HG03439 (cell line): ENCODE measurements around the gene CDON.

ENCODE experiments used
- ATAC-seq: cut with Tn5 transposase; IDR thresholded peaks from one replicate; pipeline ENCODE4 v1.9.1; 2021; ENCODE audit warnings: mild to moderate bottlenecking, moderate library complexity; ENCODE audit not compliant: unreplicated experiment

The CDON gene

DNA sequence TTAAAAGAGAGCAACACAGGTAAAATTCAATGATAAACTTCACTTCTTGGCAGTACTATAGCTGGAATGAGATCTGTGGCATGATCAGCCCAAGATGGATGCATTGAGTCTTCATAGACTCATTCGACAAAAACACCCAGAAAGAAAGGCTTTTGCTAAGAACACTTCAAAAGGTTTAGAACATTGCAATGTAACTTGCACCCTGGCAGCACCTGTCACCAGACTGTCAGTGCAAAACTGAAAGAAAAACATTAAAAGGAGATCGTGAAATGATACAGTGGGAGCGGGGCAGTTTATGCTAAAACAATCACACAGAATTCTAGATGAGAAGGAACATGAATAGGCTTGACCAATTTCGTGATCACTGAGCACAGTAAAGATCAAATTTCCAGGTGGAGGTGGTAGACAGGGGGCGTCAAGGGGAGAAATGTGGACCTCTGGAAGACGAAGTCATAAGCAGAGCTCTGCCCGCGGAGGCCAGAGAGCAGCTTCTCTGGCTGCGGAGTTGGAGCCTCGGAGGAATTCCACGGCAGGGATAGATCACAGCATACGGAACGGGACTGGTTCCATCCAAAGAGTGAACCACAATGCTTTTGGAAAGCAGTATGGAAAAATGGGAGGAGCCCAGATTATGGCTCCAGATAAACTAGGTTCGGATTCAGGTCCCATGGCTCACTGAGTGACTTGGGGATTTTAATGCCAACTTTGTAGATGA is 104.9 kb downstream of the CDON start:
- ATAC-seq = no peak

DNA sequence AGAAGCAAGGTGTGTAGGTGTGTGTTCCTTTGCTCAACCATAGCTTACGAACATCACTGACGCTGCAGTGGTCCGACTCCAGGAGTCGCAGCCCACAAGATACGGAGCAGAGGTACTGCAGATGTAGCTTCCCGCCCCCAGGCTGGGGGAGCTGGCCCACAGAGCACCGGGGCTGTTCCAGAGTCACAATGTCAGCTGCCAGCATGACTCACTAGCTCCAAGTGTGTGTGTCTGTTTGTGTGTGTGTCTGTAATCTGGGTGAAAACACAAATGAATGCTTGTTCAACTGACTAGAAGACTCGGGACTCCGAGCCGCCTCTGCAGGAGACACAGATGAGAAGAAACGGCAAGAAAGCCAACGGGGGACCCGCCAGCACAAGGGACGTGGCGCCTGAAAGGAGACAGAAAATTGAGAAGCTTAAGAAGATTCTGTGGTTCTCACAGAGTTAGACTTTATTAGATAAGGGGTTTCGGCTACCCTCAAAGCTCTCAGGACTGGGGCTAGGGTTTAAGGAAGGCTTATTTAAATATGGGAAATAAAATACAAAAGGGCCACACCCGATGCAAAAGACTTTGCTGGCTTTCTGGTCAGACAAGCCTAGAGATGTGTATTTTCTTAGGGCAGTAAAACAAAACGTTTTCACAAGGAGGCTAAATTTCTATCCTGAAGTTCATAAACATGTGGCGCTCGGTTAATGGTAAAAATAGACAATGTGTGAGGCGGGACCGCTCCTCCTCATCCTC is 106.1 kb downstream of the CDON start:
- ATAC-seq = no peak

DNA sequence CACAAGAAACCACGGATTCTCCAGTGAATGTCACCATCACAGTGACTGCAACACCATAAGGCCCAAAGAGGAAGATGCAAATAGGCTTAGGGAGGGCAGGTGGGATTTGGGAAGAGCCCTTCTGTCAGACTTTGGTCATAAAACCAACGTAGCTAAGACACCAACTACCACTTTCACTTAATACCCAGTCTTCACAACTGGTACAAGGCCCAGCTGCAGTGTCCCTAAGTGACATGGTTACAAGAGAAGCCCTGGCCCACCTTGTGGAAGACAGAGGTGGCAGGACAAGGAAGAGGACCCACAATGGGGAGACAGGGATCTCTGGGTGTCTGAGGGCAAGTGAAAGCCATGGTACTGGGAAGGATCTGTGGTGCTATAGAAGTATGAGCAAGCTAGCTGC is 106.8 kb downstream of the CDON start:
- no peak for ATAC-seq

DNA sequence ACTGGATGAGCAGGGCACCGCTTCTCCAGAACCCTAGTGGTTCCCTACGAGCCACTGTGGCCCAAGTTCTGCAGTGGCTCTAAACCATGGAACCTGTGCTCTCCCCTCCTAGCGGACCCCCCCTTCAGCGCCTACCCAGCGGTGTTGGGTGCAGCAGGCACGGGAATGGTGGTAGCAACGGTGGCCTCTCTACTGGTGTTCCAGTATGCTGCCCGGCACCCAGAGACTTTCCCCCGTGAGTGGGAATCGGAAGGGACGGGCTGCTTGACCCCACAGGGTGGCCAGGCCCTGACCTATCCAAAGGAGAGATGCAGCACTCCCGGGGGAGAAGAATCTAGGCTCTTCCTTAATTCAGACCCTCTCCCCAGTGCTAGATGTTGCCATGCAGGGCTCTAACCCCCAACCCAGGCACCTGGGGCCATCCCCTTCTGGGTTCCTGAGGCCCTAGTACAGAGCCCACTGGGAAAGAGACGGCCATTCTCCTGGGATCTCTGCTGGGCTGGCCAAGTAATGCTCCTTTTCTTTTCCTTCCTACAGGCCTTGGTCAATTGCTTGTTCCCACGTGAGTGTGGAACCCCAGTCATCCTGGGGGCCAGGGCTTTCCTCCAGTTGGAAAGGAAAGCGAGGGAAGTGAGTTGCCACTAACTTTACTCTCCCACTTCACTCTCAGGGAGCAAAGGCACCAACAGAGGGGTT is 107.6 kb downstream of the CDON start:
- no peak for ATAC-seq

DNA sequence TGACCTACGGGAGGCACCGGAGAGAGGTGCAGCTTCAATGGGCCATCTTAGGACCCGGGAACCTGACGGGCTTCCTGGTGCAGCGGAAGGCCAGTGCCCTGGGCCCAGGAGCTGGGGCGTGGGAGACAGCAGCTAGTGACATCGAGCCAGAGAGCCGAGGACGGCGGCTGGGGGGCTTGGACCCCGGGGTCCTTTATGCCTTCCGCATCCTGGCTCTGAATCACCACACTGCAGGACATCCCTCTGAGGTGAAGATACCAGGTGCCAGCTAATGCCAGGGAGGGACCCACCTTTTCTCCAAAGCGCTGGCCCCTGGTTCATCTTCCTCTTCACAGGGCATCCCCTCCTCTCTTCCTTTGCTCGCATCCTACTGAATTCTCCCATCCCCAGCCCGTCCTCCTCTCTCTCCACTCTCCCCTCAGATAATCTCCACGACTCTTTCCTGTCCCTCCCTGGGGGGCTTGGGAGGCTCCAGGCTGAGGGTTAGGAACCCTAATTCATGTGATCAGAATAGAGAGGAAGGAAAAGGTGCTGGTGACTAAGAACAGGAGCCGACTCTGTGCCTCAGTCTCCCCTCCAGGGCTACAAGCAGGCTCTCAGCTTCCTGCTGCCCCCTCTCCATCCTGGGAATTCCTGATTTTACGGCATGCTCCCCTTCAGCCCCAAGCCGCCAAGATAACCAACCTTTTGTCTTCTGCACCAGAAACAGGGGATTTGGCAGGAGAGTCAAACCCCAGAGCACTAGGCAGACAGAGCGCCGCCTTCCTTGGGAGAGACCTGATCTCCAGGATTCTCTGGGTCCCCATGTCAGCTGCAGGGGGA is 108.3 kb downstream of the CDON start:
- no peak for ATAC-seq

DNA sequence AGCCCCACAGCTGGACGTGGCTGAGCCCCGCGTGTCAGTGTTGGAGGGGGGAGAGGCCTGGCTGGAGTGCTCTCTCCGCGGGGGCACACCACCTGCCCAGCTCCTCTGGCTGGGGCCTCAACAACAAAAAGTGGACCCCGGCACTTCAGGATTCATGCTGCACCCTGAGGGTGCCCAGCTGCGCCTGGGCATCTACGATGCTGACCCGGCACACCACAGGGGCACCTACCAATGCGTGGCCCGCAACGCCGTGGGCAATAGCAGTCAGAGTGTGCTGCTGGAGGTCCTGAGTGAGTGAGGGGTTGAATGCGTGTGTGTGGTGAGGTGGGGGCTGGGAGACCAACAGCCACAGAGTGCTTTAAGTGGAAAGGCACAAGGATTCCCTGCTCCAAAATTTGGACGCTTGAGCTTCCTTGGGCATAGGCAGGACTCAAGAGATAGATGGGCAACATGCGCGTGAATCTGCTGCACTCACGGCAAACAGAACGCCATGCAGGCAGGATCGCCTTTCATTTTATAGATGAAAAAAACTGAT is 109.2 kb downstream of the CDON start:
- no peak for ATAC-seq

DNA sequence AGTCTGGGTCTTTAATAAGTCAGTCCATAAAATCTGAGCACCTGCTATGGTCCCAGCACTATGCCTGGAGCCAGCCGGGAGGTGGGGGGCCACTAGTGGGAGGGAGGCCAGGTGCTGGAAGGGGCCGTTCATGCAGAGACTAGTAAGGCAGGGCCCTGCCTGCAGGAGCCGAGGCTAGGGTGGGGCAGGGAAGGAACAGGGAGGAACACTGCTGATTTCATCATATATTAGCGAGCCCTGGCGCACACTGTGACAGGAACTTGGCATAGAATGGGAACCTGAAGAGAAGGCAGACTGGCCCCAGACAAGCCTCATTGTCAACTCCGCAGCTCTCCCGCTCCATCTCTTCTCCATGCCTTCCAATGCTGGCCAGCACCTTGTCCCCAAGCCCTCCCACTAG is 109.7 kb downstream of the CDON start:
- no peak for ATAC-seq

DNA sequence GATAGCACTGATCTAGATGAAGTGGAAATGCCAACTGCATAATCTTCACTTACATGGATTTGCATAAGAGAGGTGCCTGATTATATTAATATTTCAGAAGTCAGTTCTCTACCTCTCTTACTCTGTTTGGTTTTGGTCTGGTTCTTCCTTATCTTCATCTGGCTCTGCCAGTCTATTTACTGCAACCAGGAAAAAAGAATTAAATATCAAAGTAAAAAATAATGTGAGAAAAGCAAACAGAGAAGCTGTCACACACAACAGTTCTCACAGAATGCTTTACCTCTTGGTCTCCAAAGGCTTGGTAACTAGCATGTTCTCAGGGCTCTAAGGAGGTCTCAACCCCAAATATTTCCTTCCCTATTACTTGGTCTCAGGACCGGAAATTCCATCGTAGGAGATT is 110.1 kb downstream of the CDON start:
- ATAC-seq = no peak

DNA sequence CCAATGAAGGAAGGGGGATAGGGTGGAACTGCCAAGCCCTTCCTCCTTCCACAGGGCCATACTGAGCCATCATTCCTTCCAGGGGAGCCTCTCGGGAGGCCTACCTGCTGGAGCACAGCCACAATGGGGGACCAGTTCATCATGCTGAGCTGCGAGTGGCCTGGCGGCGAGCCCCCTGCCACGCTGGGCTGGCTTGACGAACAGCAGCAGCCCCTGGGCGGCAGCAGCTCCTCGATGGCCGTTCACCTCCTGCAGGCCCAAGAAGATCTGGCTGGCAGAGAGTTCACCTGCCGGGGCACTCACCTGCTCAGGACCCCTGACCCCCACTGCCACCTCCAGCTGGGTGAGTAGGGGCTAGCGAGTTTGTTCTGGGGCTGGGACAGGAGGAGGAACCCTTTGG is 110.9 kb downstream of the CDON start:
- no peak for ATAC-seq

DNA sequence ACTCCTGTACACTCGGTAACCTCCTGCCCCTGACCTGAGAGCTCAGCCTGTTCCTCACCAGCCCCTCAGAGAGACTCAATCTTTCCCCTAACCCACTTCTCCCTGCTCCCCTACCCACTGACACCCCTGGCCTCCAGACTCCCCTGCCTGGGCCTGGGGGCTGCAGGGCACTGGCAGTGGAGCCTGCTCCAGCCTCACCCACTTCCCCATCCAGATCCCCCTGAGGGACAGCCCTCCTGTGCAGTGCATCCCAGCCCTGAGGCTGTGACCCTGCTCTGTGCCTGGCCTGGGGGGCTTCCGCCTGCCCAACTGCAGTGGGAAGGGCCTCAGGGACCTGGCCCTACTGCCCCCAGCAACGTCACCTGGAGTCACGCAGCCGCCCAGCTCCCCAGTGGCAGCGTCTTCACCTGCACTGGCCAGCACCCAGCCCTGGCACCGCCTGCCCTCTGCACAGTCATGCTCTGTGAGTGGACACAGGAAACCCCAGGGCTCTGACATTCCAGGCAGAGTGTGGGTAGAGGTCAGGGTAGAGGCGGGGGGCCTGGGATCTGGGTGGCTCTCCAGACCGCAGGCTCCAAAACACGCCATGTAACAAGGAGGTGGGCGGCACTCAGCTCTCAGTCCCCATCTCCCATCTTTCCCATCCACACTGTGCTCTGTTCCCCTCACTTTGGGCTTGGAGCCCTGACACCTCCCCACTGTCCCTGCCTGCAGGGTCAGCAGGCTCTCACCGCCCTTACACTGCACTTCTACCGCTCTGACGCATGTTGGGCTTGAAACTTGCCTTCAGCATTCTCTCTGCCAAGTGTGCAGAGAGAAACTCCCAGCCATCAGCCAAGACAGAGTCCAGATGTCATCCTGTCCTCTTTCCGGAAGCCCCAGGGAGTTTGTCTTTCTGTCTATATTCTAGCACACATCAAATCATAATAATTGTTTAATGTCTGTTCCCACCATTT is 111.7 kb downstream of the CDON start:
- no peak for ATAC-seq

DNA sequence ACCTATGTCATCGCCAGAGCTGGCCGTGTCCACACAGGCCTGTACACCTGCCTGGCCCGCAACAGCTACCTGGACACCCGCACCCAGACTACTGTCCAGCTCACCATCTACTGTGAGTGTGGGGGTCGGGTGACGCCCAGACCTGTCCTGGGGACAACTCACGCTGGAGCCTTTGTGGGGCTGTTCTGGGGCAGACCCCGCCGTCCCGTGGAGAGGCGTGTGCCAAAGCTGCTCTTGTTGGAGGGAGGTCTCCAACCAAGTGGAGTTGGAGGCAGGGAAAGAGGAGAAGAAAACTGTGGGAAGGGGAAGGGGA is 112.5 kb downstream of the CDON start:
- no peak for ATAC-seq

DNA sequence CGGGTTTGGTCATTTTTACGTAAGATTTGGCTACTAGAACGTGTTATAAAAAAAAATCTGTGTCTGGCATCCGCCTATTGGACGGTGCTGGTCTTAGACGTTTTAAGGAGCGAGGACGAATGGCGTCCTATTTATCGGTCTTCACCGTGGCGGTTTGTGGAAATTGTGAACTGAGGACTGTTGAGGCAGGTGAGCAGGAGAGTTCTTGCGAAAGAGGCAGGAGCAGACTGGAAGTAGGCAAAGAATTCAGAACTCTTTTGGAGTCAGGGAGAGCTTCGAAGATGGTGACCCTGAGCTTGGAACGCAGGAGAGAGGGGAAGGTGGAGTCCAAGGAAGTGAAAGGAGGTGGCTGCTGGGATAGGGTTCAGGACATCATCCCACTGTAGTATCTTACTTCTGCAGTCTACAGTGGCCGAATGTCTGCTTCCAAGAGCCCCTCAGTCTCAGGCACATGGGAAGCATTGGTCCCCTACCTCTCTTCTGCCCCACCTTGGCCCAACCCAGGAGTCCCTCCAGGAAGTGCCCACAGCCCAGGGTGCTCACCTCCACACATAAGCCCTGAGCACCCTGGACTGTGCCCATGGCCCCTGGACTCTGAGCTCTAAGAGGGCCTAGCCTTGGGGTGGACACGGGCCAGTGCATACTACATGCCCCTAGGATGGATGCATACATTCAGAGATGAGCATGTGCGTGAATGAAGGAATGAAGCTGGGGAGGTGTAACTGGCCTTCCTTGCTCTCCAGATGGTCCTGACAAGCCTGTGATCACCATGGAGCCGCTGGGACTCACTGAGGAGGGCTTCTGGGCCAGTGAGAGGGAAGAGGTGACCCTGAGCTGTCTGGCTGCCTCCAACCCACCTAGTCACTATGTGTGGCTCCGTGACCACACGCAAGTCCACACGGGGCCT is 113.1 kb downstream of the CDON start:
- no peak for ATAC-seq

DNA sequence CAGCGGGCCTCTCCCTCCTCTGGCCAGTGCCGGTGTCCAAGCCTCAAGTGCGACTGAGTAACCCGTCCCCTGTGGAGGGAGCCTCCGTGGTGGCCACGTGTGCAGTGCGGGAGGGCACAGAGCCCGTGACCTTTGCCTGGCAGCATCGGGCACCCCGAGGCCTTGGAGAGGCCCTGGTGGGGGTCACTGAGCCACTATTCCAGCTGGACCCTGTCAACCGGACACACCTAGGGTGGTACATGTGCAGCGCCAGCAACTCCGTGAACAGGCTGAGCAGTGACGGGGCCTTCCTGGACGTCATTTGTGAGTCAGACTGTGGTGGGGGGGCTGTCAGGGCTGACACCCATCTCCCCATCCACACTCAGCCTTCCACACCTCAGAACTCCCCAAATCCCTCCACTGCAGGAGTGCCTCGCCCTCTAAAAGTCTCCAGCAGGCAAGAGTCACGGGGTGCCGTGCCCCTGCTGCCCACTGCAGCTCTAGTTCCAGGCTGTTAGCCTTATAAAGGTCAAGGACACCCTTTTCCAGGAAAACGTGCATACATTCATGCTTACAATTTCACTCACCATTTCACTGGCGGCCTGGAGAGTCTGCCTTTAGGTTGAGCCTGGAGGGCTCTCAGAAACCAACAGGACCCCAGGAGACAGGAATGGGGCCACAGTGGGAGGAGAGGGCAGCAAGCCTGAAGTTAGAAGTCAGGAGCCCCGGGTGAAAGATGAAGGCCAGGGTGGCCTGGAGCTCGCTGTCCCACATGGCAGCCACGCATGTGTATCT is 114.2 kb downstream of the CDON start:
- ATAC-seq = no peak

DNA sequence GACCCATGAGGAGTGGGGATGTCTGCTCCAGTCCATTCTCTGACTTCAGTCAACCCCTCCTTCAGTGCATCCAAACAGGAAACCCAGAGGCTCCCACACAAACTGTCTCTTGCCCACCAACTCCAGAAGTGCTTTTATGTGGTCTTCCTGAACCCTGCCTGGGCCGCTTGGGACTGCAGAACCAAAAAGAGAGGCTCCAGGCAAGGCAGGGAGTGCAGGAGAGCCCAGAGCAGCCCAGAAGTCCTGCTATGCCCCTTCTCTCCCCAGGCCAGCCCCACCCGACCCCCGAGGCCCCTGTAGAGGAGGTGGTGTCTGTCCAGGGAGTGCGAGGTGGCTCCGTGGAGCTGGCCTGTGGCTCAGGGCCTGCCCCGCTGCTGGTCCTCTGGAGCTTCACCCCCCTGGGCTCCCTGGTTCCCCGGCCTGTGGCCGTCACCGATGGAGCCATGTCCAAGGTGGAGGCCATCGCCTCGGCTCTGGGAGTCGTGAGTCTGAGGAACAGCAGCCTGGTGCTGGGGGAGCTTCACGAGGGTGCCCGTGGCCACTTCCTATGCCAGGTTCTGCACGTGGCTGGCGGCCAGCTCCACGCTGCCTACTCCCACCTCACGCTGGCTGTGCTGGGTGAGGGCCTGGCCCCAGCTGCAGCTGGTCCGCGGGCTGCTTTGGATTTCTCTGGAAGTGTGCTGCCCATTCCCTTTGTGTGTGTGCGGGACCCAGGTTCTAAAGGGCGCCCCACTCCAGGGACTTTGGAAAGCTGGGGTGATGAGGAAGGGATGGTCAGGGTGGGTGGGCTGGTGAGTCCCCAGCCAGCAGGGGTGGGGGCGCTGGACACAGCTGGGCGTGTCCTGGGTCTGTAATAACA is 115.0 kb downstream of the CDON start:
- no peak for ATAC-seq

DNA sequence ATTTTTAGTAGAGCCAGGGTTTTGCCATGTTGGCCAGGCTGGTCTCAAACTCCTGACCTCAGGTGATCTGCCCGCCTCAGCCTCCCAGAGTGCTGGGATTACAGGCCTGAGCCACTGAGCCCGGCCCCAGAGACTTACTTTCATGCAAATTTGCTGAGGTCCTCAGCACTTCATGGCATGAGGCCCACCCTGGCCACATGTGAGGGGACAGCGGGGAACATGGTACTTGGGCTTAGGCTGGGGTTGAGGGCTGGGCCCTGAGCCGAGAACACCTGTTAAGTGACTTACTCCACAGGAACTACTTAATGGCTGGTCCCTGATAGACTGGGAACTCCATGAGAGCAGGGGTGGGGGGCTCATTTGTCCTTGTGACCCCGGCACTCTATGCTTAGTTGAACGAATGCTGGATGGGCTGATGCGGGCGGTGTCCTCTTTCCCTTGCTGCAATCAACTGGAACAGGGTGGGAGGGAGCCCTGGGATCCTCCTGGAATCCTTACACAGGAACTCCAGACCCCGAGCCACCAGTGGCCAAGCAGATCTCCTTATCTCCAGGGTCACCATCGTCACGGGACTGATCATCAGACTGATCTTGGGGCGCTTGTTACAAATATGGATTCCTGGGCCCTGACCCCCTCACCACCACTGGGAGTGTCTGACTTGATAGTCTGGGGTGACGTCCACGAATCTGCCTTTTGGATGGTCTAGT is 115.8 kb downstream of the CDON start:
- ATAC-seq = no peak

DNA sequence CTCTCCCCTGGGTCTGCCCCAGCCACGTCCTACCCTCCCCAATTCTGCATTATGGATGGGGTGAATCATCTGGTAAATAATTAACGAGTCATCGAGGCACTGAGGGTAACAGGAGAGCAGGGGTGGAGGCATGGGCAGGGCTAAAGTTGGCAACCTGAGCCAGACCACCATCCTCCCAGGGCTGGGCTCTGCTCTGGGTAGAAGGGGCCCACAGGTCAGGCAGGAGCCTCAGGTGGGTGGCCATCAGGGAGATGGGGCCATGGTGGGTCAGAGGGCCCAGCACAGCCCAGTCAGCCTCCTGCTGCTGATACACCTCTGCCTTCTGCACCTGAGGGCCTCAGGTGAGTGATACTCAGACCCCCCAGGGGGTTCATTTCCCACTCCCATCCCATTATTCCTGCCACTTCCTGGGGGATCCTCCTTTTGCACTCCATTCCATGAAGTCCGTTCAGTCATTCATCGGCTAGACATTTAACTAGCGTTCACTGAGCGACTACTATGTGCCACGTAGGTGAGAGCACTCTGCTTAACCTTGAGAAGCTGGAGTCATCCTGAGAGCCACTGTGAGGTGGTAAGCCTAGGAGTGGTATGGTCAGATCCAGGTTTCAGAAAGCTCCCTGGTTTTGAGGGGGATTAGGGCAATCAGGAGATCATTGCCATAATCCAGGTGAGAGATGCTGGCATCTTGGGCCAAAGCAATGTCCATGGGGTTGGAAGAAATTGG is 116.7 kb downstream of the CDON start, which contains the start of gene VSIG10L2:
Gene VSIG10L2 (plus strand): TSS at position 248 of the 724 bp plus-strand sequence. CDS start 12 bp downstream, at position 260.
- no peak for ATAC-seq
